Fibroblast of skin of left quadriceps (primary cell): Measurements from ENCODE around the gene RASA3.
"Not testable (repeated sequence)": the region's sequence is repeated elsewhere in the genome, so short reads cannot be mapped to it uniquely, and the experiment has no call there.

Source experiments
- DNase-seq, 2 experiments: peaks; one replicate each; pipeline ENCODE4 v3.0.0-alpha.2; 2013; ENCODE audit warnings: low read depth in 2 of 2

RASA3 gene

DNA sequence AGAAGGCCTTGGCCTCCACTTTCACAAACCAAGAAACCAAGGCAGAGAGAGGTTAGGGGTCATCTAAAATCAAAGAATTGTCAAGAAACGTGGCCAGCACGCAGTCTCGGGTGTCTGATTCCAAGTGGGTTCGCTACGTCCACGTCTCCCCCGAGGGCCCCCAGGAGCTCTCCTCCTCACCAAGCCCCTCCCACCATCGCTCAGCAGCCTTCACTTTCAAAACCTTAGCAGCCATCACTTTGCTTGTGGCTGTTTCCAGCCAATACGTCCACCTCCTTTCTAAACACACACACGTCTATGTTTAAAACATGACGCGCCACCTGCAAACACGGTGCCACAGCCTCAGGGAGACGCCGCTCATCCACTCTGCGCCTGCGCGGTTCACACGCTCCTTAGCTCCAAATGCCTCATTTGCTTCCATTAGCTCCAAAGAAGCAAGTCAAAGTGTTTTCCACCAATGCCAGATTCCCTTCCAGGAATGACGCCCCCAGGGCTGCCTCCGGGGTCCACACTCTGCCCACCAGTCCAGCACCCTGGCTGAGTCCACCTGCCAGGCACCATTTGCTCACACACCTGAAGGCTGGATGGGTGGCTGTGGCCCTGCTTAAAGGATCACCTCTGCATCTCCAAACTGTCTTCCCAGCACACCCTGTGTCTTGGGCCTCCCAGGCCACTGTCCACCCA lies 5.5 kb downstream of the RASA3 start:
- DNase-seq, result no peak

DNA sequence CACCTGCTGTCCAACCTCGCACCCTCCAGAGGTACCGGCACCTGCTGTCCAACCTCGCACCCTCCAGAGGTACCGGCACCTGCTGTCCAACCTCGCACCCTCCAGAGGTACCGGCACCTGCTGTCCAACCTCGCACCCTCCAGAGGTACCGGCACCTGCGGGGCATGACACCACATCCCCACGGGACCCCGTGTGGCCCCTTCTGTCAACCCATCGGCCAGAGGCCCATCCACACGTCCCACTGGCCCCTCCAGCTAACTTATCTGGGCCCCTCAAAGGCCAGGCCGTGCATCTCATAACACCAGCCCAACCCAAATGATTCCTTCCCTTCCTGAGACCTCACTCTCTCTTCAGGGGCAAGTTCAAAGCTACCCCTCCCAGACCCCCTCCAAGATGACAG lies 6.3 kb downstream of the RASA3 start:
- not testable (repeated sequence) for DNase-seq

DNA sequence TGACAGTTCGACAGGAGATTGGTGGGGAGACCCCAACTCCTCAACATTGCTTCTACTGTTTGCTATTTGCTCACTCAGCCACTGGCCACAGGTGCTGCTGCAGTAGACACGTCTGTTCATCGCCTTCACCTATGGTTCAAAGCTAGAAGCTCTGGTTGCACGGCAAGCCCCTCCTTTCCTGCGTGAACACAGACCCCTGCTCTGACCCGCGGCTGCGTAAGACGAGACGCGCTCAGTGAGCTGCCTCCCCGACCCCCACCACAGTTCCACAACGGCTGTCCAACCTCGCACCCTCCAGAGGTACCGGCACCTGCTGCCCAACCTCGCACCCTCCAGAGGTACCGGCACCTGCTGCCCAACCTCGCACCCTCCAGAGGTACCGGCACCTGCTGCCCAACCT lies 6.8 kb downstream of the RASA3 start:
- no peak for DNase-seq

DNA sequence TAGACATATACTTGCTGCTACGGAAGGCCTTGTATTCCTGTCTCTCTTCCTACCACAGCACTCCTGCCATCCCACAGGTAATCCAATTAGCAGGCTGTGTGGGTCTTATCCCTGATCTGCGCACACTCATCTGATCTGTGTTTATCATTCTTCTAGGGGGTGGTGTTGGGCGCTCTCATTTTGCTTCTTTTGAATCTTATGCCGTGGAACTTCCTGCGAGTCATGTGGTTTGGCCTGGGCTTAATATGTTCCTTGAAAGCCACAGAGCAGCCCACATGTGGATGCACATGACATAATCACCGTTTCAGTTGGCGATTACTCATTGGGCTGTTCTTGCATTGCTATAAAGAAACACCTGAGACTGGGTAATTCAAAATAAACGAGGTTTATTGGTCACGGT lies 7.5 kb downstream of the RASA3 start:
- DNase-seq, result peak in 1 of 2 experiments; percentile 46

DNA sequence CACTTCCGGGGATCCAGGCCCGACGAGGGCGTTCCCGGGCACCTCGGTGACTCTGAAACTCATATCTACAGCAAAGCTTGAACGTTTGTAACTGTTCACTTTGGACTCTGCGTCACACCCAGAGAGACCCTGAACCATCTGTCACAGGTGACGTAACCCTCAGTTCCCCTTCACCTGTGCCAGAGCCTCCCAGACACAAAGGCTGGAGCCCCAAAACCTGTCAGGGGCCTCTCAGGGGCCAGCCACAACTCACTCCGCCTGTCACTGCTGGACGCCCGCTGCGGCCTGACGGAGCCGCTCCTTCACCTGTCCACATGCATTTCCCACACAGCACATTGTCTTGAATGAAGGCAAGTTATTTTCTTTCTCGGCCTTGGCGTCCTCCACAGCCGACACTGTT lies 8.0 kb downstream of the RASA3 start:
- no peak for DNase-seq

DNA sequence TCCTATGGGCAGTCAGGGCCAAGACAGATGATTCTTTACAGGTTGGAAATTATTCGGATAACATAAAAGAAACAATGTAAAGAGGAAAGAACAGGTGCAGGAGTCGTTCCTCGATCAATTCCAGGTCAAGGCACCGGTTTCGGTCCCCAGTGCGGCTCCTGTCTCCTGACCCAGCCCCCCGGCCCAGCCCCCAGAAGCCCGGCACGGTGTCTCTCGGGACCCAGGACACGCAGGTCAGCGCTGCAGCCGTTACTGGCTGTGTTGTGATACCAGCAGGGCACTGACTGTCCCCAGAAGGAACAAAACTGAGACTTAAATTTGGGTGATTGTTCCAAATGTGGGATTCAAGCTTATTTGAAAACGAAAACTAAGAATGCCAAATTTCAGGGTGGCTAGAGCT lies 8.5 kb downstream of the RASA3 start:
- DNase-seq, result no peak

DNA sequence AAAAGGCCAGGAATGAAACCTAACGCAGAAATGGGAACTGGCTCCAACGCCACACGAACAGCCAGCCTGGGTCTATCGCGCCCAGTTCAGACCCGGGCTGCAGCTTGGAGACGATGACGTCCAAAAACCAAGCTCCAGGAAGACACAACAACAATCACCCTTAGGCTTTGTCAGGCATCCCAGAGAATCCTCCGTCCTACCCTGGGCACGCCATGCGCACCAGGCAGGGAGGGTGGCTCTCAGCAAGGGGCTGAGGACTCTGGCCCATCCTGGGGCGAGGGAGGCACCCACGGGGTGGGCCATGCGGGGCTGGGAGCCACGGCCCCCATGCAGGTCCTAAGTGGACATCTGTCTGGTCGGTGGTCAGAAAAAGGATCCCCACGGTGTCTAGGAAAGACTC lies 9.0 kb downstream of the RASA3 start:
- DNase-seq, result no peak

DNA sequence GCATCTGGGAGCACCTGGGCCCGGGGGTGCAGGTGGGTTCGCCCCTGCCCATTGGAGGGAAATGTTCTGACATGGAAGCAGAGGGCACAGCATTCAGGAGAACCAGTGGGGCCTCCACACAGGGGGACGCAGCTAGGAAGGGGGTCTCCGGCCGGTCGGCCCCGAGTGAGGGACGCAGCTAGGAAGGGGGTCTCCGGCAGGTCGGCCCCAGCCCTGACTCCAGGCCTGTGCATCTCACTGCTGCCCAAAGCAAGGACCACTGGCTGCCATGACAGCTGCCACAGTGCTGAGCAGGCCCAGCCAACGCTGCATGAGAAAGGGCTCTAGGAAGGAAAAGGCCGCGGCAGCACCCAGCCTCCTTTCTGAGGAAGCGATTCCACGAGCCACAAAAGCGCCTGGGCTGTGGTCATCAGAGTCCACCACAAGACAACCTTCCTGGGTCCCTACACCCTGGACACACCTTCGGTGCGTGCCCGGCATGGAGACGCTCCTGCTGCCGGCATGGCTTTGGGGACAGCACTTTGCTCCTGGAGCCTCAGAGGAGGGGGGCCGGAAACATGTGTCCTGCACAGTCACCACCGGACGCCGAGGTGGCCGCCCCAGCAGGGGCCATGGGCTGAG lies 9.7 kb downstream of the RASA3 start:
- no peak for DNase-seq

DNA sequence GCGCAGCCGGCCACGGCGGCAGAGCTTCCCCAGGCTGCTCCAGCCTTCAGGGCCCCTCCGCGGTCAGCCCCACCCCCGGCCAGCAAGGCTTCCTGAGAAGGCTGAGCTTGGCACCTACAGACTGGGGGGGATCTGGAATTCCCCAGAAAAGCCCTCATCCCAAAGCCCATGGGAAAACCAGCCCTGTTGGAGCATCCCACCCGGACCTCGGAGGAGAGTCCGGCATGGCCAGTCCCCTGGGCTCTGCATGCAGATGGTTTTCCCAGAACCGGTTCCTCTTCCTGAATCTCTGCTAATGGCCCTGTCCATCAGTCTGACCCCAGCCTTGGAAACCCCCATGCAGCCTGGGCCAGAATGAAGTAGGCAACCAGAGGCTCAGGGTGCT lies 10.3 kb downstream of the RASA3 start:
- no peak for DNase-seq

DNA sequence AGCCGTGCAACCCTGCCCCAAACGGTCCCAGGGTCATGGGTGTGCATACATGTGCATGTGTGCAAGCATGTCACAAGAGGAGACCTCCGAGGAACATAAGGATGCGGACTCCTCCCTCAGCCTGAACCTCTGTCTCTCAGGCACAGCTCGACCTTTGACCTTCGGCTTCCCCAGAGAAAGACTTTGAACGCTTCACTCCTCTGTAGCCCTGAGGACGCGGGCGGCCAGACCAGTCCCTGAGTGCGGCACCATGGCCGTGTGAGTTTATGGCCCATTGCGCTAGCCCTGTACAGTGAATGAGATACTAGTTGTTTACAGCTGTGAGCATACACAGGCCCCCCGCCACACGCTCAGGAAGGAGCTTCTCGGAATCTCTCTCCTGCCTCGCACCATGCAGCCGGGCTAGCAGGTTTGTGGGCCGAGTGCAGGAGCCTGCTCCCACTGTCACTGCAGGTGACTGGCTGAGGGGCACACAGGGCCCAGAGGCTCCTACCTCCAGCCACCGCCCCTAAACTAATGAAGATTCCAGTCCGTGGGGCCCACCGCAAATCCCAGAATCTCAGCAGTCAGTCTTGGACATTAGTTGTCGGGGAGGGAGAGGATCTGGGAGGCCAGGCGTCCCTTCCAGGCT lies 10.8 kb downstream of the RASA3 start:
- DNase-seq, result no peak

DNA sequence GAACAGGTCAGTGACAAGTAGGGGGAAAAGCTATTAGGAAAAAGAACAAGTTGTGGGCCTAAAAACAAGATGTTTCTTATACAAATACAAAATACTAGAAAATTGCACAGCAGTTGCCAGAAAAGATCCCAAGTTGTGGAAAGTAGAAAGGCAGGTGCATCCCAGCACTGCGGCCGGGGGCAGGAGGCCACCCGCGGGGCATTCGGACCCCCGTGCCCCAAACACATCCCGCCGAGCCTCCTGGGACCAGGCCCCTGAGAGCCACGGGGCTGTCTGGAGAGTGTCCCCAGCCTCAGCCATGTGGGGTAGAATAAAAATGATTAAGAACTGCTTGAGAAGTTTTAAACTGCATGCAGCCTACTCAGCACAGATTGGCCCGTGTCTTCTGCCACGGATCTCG lies 11.4 kb downstream of the RASA3 start:
- DNase-seq, result no peak

DNA sequence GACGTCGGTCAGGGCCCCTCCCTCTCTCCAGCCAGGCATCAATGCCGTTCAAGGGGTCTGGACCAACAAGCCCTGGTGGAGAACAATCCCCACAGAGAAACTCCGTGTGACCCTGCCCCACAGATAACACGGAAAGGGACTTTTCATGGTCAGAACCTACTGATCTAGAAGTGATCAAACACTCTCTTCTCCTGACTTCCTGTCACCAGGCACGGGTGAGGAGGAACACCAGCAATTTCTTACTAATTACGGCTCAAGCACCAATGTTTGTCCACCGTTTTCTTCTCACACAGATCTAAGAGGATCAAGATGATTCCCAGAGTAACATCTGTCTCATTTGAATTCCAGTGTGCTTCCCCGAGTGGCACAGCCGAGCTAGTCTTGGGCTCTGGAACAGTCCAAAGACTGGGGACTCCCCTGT lies 11.8 kb downstream of the RASA3 start:
- DNase-seq, result no peak

DNA sequence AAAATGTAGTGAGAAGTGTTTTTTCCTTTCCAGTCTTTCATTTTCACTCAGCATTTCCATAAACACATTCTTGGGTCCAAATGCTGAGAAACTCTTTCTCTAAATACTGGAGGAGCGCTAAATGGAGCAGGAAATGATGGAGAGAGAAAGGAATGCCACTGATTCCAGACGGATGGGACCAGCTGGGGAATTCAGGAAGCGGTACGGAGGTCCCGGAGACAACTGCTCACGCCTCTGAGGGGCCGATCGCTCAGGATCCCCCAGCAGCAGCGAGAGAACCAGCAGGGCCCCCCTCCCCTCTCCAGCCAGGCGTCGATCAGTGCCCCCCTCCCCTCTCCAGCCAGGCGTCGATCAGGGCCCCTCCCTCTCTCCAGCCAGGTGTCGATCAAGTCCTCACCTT lies 13.2 kb downstream of the RASA3 start:
- peak; percentile 89 to 90 for DNase-seq

DNA sequence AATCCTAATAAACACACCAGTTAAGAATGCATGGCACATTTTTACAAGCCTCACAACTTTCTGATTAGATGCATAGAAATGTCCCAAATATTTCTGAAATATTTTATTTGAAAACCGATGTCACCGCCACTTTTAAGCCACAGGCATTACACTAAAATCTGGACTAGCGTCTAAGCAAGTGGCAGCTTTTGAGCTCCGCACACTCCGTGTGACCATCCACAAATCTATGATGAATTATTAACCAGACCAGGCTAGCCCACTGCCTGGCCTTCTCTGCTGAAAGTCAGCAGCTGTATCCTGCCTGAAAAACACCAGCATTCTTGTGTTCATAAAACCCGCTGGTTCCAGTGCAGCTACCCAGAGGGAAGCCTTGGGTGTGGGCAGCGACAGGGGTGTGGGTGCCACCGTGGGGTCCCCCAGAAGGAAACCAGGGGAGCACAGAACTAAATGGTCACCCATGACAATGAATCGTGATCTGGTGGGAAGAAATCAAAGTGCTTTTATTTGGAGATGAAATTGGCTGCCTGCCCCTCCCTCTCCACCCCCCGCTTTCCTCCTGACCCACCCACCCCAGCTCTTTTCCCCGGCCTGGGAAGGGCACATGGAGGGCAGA lies 13.8 kb downstream of the RASA3 start:
- no peak for DNase-seq

DNA sequence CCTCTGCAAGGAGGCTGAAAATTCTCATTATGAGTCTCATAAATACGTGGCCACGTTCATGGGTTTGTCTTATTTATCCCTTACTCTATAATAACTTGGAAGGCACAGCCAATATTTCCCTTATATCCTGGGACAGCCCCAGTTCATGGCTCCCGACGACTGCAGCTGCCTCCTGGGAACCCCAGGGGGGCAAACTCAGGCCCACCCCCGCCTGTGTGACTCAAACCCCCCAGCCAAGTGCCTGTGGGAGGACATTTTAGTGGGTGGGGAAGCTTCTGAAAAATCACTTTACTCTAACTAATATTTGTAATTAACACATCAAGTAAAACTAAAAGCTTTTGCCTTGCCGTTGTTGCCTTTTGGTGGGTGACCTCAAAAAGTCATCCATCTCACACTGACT lies 14.3 kb downstream of the RASA3 start:
- DNase-seq, result no peak

DNA sequence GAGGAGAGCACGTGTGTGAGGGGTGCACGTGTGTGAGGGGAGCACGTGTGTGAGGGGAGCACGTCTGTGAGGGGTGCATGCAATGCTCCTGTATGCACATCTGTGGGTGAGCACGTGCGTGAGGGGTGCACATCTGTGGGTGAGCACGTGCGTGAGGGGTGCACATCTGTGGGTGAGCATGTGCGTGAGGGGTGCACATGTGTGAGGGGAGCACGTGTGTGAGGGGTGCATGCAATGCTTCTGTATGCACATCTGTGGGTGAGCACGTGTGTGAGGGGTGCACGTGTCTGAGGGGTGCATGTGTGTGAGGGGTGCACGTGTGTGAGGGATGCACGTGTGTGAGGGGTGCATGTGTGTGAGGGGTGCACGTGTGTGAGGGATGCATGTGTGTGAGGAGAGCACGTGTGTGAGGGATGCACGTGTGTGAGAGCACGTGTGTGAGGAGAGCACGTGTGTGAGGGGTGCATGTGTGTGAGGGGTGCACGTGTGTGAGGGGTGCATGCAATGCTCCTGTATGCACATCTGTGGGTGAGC lies 15.0 kb downstream of the RASA3 start:
- not testable (repeated sequence) for DNase-seq

DNA sequence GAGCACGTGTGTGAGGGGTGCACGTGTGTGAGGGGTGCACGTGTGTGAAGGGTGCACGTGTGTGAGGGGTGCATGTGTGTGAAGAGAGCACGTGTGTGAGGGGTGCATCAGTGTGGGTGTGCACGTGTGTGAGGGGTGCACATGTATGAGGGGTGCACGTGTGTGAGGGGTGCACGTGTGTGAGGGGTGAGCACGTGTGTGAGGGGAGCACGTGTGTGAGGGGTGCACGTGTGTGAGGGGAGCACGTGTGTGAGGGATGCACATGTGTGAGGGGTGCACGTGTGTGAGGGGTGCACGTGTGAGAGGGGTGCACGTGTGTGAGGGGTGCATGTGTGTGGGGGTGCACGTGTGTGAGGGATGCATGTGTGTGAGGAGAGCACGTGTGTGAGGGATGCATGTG lies 15.7 kb downstream of the RASA3 start:
- no peak for DNase-seq

DNA sequence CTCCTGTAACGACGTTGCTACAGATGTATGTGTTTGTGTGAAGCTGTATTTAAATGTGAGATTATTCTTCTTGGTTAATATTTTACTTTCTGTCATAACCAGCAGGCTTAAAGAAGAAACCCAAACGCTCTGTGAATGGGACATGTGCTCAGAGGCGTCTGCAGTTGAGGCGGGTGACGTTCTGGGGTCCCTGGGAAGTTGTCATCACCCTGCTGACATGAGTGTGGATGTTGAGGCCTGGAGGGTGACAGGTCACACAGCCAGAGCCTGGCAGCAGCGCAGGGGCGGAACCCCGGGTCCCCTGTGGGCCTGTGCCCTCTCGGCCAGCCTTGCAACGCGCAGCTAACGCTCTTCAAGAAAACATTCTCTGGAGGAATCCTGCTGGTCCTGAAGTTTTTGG lies 16.6 kb downstream of the RASA3 start:
- DNase-seq, result no peak

DNA sequence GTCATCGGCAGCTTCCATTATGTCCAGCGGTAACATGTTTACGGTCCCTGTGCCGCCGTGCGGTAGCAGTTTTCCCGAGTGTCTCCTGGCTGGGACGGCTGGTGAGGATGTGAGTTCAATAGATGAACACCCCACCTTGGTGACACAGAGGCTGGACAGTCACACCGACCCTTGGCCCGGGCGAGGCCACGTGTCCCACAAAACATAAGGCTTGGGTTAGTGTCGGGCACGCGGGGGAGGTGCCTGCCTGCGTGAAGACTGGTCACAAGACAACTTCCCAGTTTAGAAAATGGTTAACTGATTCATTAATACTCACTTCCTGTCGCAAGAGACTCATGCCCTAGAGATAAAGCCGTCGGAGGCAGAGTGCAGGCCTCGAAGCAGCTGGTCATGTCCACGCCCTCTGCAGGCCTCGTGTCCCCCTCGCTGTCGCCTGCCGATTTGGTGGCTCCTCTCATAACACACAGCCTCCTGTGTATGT lies 17.2 kb downstream of the RASA3 start:
- DNase-seq, result no peak

DNA sequence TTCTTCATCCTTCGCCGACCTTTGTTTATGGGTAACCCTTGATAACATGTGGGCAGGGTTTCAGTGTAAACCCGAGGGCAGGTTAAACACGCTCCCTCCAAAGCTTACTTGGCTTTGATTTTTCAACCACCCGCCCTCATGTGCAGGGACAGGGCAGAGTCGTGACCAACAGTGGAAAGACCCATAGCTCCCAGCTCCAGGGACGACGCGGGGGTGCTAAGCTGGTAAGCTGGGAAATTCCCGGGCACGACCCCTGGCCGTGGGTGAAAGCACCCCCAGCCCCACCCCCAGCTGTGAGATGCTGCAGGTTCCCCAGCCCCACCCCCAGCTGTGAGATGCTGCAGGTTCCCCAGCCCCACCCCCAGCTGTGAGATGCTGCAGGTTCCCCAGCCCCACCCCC lies 17.8 kb downstream of the RASA3 start:
- not testable (repeated sequence) for DNase-seq

DNA sequence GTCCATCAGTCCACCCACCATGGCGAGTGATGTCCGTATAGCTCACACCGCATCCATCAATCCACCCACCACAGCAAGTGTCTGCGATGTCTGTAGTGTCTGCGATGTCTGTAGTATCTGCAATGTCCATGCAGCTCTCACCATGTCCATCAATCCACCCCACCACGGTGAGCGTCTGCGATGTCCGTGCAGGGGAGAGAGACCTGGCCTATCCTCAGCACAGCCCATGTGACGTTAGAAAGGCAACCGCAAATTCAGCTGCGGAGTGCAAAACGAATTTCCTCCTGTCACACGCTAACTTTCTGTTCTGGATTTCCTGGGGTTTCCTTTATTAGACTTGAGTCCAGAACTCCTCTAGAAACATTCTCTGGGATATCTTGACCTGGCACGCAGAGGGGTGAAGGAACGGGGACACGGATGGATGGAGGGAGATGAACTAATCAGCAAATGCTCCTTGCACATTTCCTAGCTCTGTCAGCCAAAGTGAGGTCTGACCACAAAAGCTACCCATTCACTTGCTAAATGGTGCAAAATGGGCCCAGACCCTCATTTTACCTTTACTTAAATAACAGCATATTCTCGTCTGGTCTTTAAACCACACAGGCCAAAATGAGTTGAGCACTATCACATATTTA lies 18.3 kb downstream of the RASA3 start:
- no peak for DNase-seq

DNA sequence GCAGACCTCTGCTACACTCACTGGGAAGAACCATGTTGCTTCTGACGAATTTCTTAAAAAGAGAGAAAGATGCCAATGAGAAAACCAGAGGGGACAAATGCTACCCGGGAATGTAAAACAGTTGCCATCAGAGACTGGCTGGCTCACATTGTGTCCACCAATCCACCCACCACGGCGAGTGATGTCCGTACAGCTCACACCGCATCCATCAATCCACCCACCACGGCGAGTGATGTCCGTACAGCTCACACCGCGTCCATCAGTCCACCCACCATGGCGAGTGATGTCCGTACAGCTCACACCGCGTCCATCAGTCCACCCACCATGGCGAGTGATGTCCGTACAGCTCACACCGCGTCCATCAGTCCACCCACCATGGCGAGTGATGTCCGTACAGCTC lies 19.0 kb downstream of the RASA3 start:
- not testable (repeated sequence) for DNase-seq
